Skeletal muscle tissue (tissue), 4 donors: Measurements from ENCODE around the gene DOLK. TPM values are rescaled to one million over a fixed set of nuclear protein-coding genes. Genes with fewer than 3 reads are reported as not detected.

ENCODE experiments used
- H3K27ac ChIP-seq: one replicate; pipeline ENCODE4 v1.7.0; 2013; ENCODE audit warnings: mild to moderate bottlenecking, low read depth, low read length, inconsistent platforms
- H3K27me3 ChIP-seq, 3 donors: one replicate each; pipeline ENCODE4 v1.7.0; 2013; ENCODE audit warnings: low read length in 3 of 3; ENCODE audit not compliant: control insufficient read depth in 3 of 3, insufficient read depth in 3 of 3
- H3K36me3 ChIP-seq, 3 donors: one replicate each; pipeline ENCODE4 v1.7.0; 2013; ENCODE audit warnings: low read length in 3 of 3; ENCODE audit not compliant: control insufficient read depth in 3 of 3, insufficient read depth in 3 of 3
- H3K4me1 ChIP-seq, 3 donors: one replicate each; pipeline ENCODE4 v1.7.0; 2013; ENCODE audit warnings: low read length in 3 of 3, mild to moderate bottlenecking in 3 of 3; ENCODE audit not compliant: control insufficient read depth in 3 of 3, insufficient read depth in 3 of 3
- H3K4me3 ChIP-seq, 3 donors: one replicate each; pipeline ENCODE4 v1.7.0; 2013; ENCODE audit warnings: low read length in 3 of 3
- H3K9ac ChIP-seq, 3 donors: one replicate each; pipeline ENCODE4 v1.7.0; 2013; ENCODE audit warnings: low read length in 3 of 3, mild to moderate bottlenecking in 3 of 3, moderate library complexity in 2 of 3, low read depth in 1 of 3
- H3K9me3 ChIP-seq, 3 donors: one replicate each; pipeline ENCODE4 v1.7.0; 2013; ENCODE audit warnings: low read length in 3 of 3; ENCODE audit not compliant: control insufficient read depth in 3 of 3
- total RNA-seq: library from RNA; depleted of rRNA; stranded (reverse); fragments of >200 nt; gene quantifications from one replicate; pipeline ENCODE4 v1.2.3, GENCODE V29; 2014
- donor health status: Osteomylitis.

The DOLK gene
- total RNA-seq, 1 donor from 2014 or later = 11.5 TPM

DNA sequence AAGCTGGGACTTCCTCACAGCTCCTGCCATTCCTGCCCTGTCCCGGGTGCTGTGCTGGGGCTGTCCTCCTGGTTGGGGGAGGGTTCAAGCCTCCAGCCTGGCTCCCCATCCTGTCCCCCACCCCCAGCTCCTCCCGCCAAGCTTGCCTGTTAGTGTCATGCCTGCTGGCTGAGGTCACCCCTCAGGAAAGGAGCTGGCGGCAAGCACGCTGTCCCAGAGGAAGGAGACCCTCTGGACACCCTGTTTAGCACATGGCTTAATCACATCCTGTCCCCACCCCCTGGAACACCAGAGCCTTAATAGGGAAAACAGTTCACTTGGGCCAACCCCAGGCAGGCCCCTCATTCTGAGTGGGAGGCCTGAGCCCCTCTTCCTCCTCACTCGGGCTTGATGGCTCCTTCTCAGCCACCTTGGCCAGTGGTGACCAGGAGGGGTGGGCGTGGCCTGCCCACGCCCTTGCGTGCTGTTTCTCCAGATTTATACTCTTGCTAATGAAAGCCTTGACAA lies 35.8 kb downstream of the DOLK start:
- Histone ChIP-seq H3K27ac (peak overlapping the region; percentile 48), H3K9ac (peak overlapping the region in 2 of 3 donors; percentile 20 to 50), H3K36me3 (peaks cover 34 to 39% (median 38%) of the 10 kb centered on the region in 3 donors), H3K4me3 (peak overlapping the region in 1 of 3 donors; percentile 29), H3K9me3 (no peaks in the 10 kb centered on the region), H3K4me1 (peaks cover 49 to 65% (median 62%) of the 10 kb centered on the region in 3 donors), H3K27me3 (no peaks in the 10 kb centered on the region)

DNA sequence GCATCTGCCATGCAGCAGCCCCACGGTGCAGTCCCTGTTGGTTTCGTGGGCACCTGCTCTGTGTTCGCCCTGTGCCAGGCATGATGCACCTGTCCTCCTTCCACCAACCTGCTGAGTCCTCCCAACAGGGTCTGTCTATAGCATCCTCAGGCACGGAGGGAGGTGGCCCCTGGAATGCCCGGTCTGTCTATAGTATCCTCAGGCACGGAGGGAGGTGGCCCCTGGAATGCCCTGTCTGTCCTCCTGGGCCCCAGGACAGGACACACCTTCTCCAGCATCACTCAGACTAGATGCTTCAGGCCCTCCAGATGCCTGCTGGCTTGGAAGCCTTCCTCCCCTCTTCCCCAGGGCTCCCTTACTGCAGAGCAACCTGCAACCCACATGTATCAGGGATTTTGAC lies 36.5 kb downstream of the DOLK start:
- H3K4me3 ChIP-seq = peak overlapping the region in 1 of 3 donors; percentile 29
- peaks cover 42 to 58% (median 56%) of the 10 kb centered on the region in 3 donors for H3K4me1 ChIP-seq
- peak overlapping the region; percentile 48 for H3K27ac ChIP-seq
- peak overlapping the region in 1 of 3 donors; percentile 50 for H3K9ac ChIP-seq
- H3K9me3 ChIP-seq = no peaks in the 10 kb centered on the region
- H3K27me3 ChIP-seq = no peaks in the 10 kb centered on the region
- peaks cover 32 to 36% (median 34%) of the 10 kb centered on the region in 3 donors for H3K36me3 ChIP-seq

DNA sequence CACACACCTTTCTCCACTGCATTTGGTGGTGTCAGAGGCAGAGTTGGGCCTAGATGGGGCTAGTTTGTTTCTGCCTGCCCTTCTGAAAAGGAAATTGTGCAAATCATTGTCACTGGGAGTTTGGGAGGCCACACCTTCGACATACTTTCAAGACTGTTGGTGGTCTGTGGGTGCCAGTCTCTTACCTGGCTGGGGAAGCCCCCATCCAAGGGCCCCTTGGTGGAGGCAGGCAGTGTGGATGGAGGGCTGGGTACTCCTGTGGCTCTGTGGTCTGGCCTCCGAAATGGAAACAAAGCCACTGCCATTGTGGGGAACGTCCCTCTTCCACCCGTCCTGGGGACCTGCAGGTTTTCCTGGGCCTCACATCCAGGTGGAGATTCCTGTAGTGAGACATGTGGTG lies 37.5 kb downstream of the DOLK start:
- Histone ChIP-seq H3K36me3 (peaks cover 32 to 34% (median 34%) of the 10 kb centered on the region in 3 donors), H3K4me1 (peaks cover 39 to 53% (median 51%) of the 10 kb centered on the region in 3 donors), H3K27ac (no peak overlapping the region)

DNA sequence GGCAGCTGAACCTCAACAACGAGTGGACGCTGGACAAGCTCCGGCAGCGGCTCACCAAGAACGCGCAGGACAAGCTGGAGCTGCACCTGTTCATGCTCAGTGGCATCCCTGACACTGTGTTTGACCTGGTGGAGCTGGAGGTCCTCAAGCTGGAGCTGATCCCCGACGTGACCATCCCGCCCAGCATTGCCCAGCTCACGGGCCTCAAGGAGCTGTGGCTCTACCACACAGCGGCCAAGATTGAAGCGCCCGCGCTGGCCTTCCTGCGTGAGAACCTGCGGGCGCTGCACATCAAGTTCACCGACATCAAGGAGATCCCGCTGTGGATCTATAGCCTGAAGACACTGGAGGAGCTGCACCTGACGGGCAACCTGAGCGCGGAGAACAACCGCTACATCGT lies 39.0 kb downstream of the DOLK start:
- no peak overlapping the region for H3K27ac ChIP-seq
- H3K9me3 ChIP-seq = no peaks in the 10 kb centered on the region
- peaks cover 33 to 40% (median 39%) of the 10 kb centered on the region in 3 donors for H3K4me1 ChIP-seq
- no peaks in the 10 kb centered on the region for H3K27me3 ChIP-seq
- H3K9ac ChIP-seq = no peak overlapping the region
- no peak overlapping the region for H3K4me3 ChIP-seq
- H3K36me3 ChIP-seq = peaks cover 31 to 32% (median 32%) of the 10 kb centered on the region in 3 donors

More for the DNA sequence above, 37.5 kb downstream of the DOLK start:
- no peak overlapping the region for H3K9ac ChIP-seq
- H3K9me3 ChIP-seq = no peaks in the 10 kb centered on the region
- no peaks in the 10 kb centered on the region for H3K27me3 ChIP-seq
- H3K4me3 ChIP-seq = no peak overlapping the region

DNA sequence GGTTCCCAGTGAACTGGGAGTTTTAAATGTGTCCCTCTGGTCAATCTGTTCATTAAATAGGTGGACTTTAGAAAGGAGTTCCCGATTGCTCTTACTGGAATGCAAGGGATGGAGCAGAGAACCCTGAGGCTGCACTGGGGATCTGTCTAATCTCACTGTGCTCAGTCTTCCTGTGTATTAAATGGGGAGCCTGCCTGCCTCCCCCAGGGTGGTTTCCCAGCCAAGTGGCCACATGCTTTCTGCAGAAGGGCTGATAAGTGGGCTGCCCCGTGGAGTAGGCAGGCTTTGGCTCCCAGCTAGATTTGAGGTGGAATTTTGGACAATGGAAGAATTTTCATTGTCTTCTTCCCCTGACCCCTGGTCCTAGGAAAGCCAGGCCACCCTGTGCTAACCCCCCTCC lies 40.7 kb downstream of the DOLK start:
- no peak overlapping the region for H3K9ac ChIP-seq
- no peaks in the 10 kb centered on the region for H3K9me3 ChIP-seq
- H3K27me3 ChIP-seq = no peaks in the 10 kb centered on the region
- H3K4me1 ChIP-seq = peaks cover 22 to 38% (median 35%) of the 10 kb centered on the region in 3 donors
- no peak overlapping the region for H3K27ac ChIP-seq
- H3K4me3 ChIP-seq = no peak overlapping the region
- H3K36me3 ChIP-seq = peaks cover 31 to 32% (median 32%) of the 10 kb centered on the region in 3 donors

DNA sequence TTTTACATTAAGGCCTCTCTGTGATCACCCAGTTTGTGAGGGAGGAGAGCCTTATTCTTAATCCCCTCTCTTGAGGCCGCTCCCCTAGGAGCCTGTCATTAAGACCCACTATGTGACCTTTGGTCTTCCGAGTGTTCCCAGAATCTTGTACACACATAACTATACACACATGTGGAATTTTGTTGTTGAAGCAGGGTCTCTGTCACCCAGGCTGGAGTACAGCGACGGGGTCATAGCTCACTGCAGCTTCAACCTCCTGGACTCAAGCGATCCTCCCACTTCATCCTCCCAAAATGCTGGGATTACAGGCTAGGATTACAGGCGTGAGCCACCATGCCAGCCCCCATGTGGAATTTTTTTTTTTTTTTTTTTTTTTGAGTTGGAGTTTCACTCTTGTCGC lies 41.4 kb downstream of the DOLK start:
- Histone ChIP-seq H3K27me3 (no peaks in the 10 kb centered on the region), H3K9ac (no peak overlapping the region), H3K27ac (no peak overlapping the region), H3K4me3 (no peak overlapping the region), H3K9me3 (no peaks in the 10 kb centered on the region), H3K36me3 (peaks cover 31 to 33% (median 32%) of the 10 kb centered on the region in 3 donors), H3K4me1 (peaks cover 14 to 30% (median 27%) of the 10 kb centered on the region in 3 donors)

DNA sequence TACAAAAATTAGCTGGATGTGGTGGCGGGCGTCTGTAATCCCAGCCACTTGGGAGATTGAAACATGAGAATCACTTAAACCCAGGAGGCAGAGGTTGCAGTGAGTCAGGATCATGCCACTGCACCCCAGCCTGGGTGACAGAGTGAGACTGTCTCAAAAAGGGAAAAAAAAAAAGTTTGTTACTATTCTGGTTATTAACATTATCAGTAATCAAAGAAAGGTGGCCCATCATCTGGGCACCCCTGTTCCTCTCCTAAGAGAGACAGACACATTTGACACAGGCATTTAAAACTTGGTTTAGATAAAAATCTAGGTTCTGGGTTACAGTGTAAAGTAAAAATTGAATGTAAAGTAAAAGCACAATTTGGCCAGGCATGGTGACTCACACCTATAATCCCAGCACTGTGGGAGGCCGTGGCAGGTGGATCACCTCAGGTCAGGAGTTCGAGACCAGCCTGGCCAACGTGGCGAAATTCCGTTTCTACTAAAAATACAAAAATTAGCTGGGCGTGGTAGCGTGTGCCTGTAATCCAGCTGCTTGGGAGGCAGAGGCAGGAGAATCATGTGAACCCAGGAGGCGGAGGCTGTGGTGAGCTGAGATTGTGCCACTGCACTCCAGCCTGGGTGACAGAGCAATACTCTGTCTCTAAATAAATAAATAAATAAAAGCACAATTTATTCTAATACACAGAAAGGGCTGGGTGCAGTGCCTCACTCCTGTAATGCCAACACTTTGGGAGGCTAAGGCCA lies 43.4 kb downstream of the DOLK start:
- Histone ChIP-seq H3K9ac (no peak overlapping the region), H3K27me3 (no peaks in the 10 kb centered on the region), H3K4me1 (peaks cover 10 to 24% (median 19%) of the 10 kb centered on the region in 3 donors), H3K4me3 (no peak overlapping the region), H3K36me3 (peaks cover 20 to 29% (median 24%) of the 10 kb centered on the region in 3 donors), H3K27ac (no peak overlapping the region), H3K9me3 (no peaks in the 10 kb centered on the region)

DNA sequence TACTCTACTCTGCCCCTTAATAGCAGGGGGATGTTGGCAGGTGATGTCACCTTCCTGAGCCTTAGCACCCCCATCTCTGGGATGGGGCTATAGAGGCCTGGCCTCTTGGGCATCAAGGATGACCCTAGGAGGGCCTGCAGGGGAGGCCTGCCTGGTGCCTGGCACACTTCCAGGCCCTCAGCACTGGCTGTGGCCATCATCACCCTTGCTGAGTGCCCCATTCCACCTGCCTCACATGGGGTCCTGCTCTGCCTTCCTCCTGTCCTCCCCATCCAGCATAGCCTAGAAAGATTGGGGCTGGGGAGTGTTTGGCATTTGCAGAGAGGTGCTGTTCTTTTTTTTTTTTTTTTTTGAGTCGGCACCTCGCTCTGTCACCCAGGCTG lies 44.3 kb downstream of the DOLK start:
- Histone ChIP-seq H3K4me3 (no peak overlapping the region), H3K4me1 (peaks cover 10 to 29% (median 22%) of the 10 kb centered on the region in 3 donors), H3K27ac (peak overlapping the region; percentile 19), H3K27me3 (no peaks in the 10 kb centered on the region), H3K9me3 (no peaks in the 10 kb centered on the region), H3K36me3 (peaks cover 10 to 21% (median 21%) of the 10 kb centered on the region in 3 donors), H3K9ac (peak overlapping the region in 1 of 3 donors; percentile 33)

DNA sequence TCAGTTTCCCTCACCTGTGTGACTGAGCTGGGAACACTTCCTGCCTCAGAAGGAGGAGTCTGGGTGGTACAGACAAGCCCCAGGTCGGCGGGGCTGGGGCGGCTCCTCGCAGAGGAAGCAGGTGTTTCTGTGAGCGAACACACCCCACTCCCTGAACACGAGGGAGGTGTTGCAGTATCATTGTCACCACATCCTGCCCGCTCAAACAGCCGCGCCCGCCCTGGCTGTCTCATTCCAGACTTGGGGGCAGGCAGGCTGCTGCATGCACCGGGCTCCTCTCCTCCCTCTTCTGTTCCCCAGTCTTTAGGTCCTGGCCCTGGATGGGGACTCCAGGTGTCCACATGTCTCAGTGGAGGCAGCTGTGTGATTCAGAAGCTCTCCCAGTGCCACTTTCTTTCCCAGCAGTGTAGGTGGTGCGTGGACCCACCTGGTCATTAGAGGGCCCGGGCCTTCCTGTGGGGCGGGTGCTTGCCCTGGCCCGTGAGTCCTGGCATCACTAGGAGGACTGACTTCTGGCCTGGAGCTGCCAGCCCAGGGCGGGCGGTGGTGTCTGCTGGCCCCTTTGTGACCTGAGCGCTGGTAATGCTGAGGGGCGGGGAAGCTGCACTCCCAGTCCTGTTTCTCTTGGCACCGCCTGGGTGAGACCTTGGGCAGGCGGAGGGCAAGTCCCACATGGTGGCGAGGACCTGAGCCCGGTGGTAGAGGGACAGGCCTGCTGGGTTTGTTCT lies 44.9 kb downstream of the DOLK start:
- H3K4me1 ChIP-seq = peaks cover 10 to 29% (median 22%) of the 10 kb centered on the region in 3 donors
- peak overlapping the region in 1 of 3 donors; percentile 33 for H3K9ac ChIP-seq
- H3K36me3 ChIP-seq = peaks cover 5 to 15% (median 15%) of the 10 kb centered on the region in 3 donors
- no peak overlapping the region for H3K4me3 ChIP-seq
- no peaks in the 10 kb centered on the region for H3K9me3 ChIP-seq
- H3K27ac ChIP-seq = peak overlapping the region; percentile 19
- H3K27me3 ChIP-seq = no peaks in the 10 kb centered on the region
